ENCODE results near the gene CD300LB.
"Not testable (repeated sequence)": the region's sequence is repeated elsewhere in the genome, so short reads cannot be mapped to it uniquely, and the experiment has no call there.

The CD300LB gene

GRCh38 chr17:74524653-74525464 lies 6.4 kb downstream of the CD300LB start:
- Mint-ChIP-seq H3K4me1 (ENCODE audit: low read depth) (peaks cover 30% of the 10 kb centered on the region), H3K4me3 (no peak overlapping the region), H3K36me3 (ENCODE audit: low read depth) (no peaks in the 10 kb centered on the region), H3K9me3 (peaks cover 3% of the 10 kb centered on the region), H3K27me3 (peaks cover 19% of the 10 kb centered on the region), H3K27ac (no peak overlapping the region)

- peaks cover 21% of the 10 kb centered on the region for H3K27me3 Mint-ChIP-seq
- H3K36me3 Mint-ChIP-seq (ENCODE audit: low read depth), result no peaks in the 10 kb centered on the region
- H3K27ac Mint-ChIP-seq, result no peak overlapping the region
- peaks cover 27% of the 10 kb centered on the region for H3K4me1 Mint-ChIP-seq (ENCODE audit: low read depth)
- peaks cover 8% of the 10 kb centered on the region for H3K9me3 Mint-ChIP-seq
- no peak overlapping the region for H3K4me3 Mint-ChIP-seq
Measured at GRCh38 chr17:74523308-74523707, 8.0 kb downstream of the CD300LB start.

- peaks cover 15% of the 10 kb centered on the region for H3K9me3 Mint-ChIP-seq
- peaks cover 23% of the 10 kb centered on the region for H3K27me3 Mint-ChIP-seq
- H3K36me3 Mint-ChIP-seq (ENCODE audit: low read depth), result no peaks in the 10 kb centered on the region
- peaks cover 25% of the 10 kb centered on the region for H3K4me1 Mint-ChIP-seq (ENCODE audit: low read depth)
- H3K4me3 Mint-ChIP-seq, result no peak overlapping the region
- H3K27ac Mint-ChIP-seq, result no peak overlapping the region
Measured at GRCh38 chr17:74522381-74523105, 8.7 kb downstream of the CD300LB start.

GRCh38 chr17:74521701-74522201 lies 9.5 kb downstream of the CD300LB start:
- no peak overlapping the region for H3K4me3 Mint-ChIP-seq
- H3K36me3 Mint-ChIP-seq (ENCODE audit: low read depth), result no peaks in the 10 kb centered on the region
- H3K27me3 Mint-ChIP-seq, result peaks cover 23% of the 10 kb centered on the region
- H3K4me1 Mint-ChIP-seq (ENCODE audit: low read depth), result peaks cover 25% of the 10 kb centered on the region
- no peak overlapping the region for H3K27ac Mint-ChIP-seq
- H3K9me3 Mint-ChIP-seq, result peaks cover 15% of the 10 kb centered on the region

GRCh38 chr17:74520790-74521480 lies 10.3 kb downstream of the CD300LB start:
- no peaks in the 10 kb centered on the region for H3K36me3 Mint-ChIP-seq (ENCODE audit: low read depth)
- peaks cover 23% of the 10 kb centered on the region for H3K27me3 Mint-ChIP-seq
- H3K4me1 Mint-ChIP-seq (ENCODE audit: low read depth), result peaks cover 25% of the 10 kb centered on the region
- peaks cover 15% of the 10 kb centered on the region for H3K9me3 Mint-ChIP-seq
- H3K4me3 Mint-ChIP-seq, result no peak overlapping the region
- peak overlapping the region; percentile 39 for H3K27ac Mint-ChIP-seq

GRCh38 chr17:74520016-74520434 lies 11.2 kb downstream of the CD300LB start:
- Mint-ChIP-seq H3K4me1 (ENCODE audit: low read depth) (peaks cover 28% of the 10 kb centered on the region), H3K4me3 (no peak overlapping the region), H3K27me3 (peaks cover 18% of the 10 kb centered on the region), H3K27ac (no peak overlapping the region), H3K9me3 (peaks cover 15% of the 10 kb centered on the region), H3K36me3 (ENCODE audit: low read depth) (peaks cover 3% of the 10 kb centered on the region)

- not testable (repeated sequence) for H3K27ac Mint-ChIP-seq, H3K4me3 Mint-ChIP-seq
- Mint-ChIP-seq H3K36me3 (ENCODE audit: low read depth) (peaks cover 15% of the 10 kb centered on the region), H3K9me3 (peaks cover 27% of the 10 kb centered on the region), H3K27me3 (peaks cover 24% of the 10 kb centered on the region), H3K4me1 (ENCODE audit: low read depth) (peaks cover 44% of the 10 kb centered on the region)
Measured at GRCh38 chr17:74518413-74518981, 12.8 kb downstream of the CD300LB start.

DNA sequence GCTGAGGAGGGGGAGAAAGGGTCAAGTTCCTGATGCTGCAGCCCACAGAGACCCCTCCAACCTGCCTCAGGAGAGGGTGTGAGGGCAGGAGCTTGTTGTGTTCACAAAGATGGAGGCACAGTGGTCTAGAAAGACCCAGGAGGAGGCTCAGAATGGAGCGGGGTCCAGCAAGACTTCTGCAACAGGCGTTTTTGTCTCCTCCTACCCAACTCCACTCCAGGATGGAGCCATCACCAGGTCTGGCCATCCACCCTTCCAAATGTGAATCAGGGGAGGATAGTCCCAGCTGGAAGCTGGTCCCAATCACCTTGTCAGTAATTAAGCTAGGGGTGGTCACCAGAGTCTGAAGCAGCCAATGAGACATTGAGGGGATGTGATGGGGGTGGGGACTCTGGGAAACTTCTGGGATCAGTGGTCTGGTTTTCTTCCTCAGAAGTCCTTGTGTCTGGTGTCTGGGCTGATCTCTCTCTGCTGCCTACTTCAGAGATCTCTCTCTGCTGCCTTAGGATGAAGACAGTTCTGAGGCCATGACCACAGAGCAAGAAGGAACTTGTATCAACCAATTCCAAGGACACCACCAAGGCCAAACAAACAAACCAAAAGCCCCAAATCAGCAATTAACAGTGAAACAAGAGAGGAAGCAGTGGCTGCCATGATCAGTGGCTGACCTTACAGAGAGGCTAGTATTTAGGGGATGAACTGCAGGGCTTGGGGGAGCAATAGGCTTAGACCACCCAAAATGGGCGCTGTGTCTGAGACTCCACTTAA lies 14.5 kb downstream of the CD300LB start:
- Mint-ChIP-seq H3K4me1 (ENCODE audit: low read depth) (peaks cover 57% of the 10 kb centered on the region), H3K4me3 (no peak overlapping the region), H3K36me3 (ENCODE audit: low read depth) (peaks cover 15% of the 10 kb centered on the region), H3K9me3 (peaks cover 27% of the 10 kb centered on the region), H3K27ac (no peak overlapping the region), H3K27me3 (peaks cover 23% of the 10 kb centered on the region)

GRCh38 chr17:74515941-74516340 lies 15.3 kb downstream of the CD300LB start:
- Mint-ChIP-seq H3K36me3 (ENCODE audit: low read depth) (peaks cover 15% of the 10 kb centered on the region), H3K9me3 (peaks cover 26% of the 10 kb centered on the region), H3K27ac (no peak overlapping the region), H3K4me1 (ENCODE audit: low read depth) (peaks cover 54% of the 10 kb centered on the region), H3K27me3 (peaks cover 22% of the 10 kb centered on the region), H3K4me3 (no peak overlapping the region)

GRCh38 chr17:74514632-74515334 lies 16.5 kb downstream of the CD300LB start:
- H3K36me3 Mint-ChIP-seq (ENCODE audit: low read depth), result peaks cover 15% of the 10 kb centered on the region
- peaks cover 20% of the 10 kb centered on the region for H3K27me3 Mint-ChIP-seq
- peak overlapping the region; percentile 86 for H3K4me3 Mint-ChIP-seq

GRCh38 chr17:74513987-74514631 lies 17.2 kb downstream of the CD300LB start:
- Mint-ChIP-seq H3K9me3 (peaks cover 24% of the 10 kb centered on the region), H3K36me3 (ENCODE audit: low read depth) (peaks cover 15% of the 10 kb centered on the region), H3K4me1 (ENCODE audit: low read depth) (peaks cover 42% of the 10 kb centered on the region), H3K27me3 (peaks cover 20% of the 10 kb centered on the region), H3K27ac (peak overlapping the region; percentile 100), H3K4me3 (peak overlapping the region; percentile 86)

More at GRCh38 chr17:74514632-74515334, 16.5 kb downstream of the CD300LB start:
- Mint-ChIP-seq H3K4me1 (ENCODE audit: low read depth) (peaks cover 43% of the 10 kb centered on the region), H3K9me3 (peaks cover 24% of the 10 kb centered on the region), H3K27ac (peak overlapping the region; percentile 100)

GRCh38 chr17:74512624-74513091 lies 18.6 kb downstream of the CD300LB start:
- Mint-ChIP-seq H3K36me3 (ENCODE audit: low read depth) (peaks cover 15% of the 10 kb centered on the region), H3K4me3 (peak overlapping the region; percentile 67), H3K9me3 (peaks cover 12% of the 10 kb centered on the region), H3K27ac (peak overlapping the region; percentile 97), H3K4me1 (ENCODE audit: low read depth) (peaks cover 48% of the 10 kb centered on the region), H3K27me3 (peaks cover 12% of the 10 kb centered on the region)

GRCh38 chr17:74512036-74512435 lies 19.2 kb downstream of the CD300LB start:
- Mint-ChIP-seq H3K27me3 (peaks cover 12% of the 10 kb centered on the region), H3K36me3 (ENCODE audit: low read depth) (peaks cover 15% of the 10 kb centered on the region), H3K27ac (peak overlapping the region; percentile 97), H3K4me3 (peak overlapping the region; percentile 67), H3K9me3 (peaks cover 12% of the 10 kb centered on the region), H3K4me1 (ENCODE audit: low read depth) (peaks cover 48% of the 10 kb centered on the region)
